HepG2 (cell line): ENCODE data around the gene KHNYN. TPM values are rescaled to one million over a fixed set of nuclear protein-coding genes. Genes with fewer than 3 reads are reported as not detected.

Source experiments
- ARNTL ChIP-seq: sonication (generic); formaldehyde crosslinking; IDR thresholded peaks from 2 replicates; pipeline ENCODE4 v1.4.0; 2020; ENCODE audit warnings: mild to moderate bottlenecking, missing genetic modification reagents
- BHLHE40 ChIP-seq: IDR thresholded peaks from 2 replicates; pipeline ENCODE4 v1.6.1; 2011; ENCODE audit warnings: low read length, improper control_type of control experiment
- CAMTA2 ChIP-seq: sonication (generic); formaldehyde crosslinking; IDR thresholded peaks from 2 replicates; pipeline ENCODE4 v1.4.0; 2020; ENCODE audit warnings: mild to moderate bottlenecking, missing genetic modification reagents, borderline replicate concordance
- ELF3 ChIP-seq: IDR thresholded peaks from 2 replicates; pipeline ENCODE4 v1.6.1; 2016; ENCODE audit warnings: missing genetic modification reagents, missing compliant biosample characterization
- FOXJ3 ChIP-seq: sonication (generic); formaldehyde crosslinking; IDR thresholded peaks from 2 replicates; pipeline ENCODE4 v1.4.0; 2020; ENCODE audit warnings: missing genetic modification reagents, mild to moderate bottlenecking, borderline replicate concordance
- FOXP4 ChIP-seq: sonication (generic); formaldehyde crosslinking; IDR thresholded peaks from 2 replicates; pipeline ENCODE4 v1.4.0; 2020; ENCODE audit warnings: missing genetic modification reagents
- GPBP1L1 ChIP-seq: sonication (generic); formaldehyde crosslinking; IDR thresholded peaks from 2 replicates; pipeline ENCODE4 v1.5.0; 2020; ENCODE audit warnings: mild to moderate bottlenecking, missing genetic modification reagents
- IKZF1 ChIP-seq: fragments of 450-650 bp; IDR thresholded peaks from 2 replicates; pipeline ENCODE4 v1.7.1; 2016
- JUN ChIP-seq: sonication (generic); formaldehyde crosslinking; IDR thresholded peaks from 2 replicates; pipeline ENCODE4 v1.4.0; 2020; ENCODE audit warnings: mild to moderate bottlenecking, missing genetic modification reagents
- JUND ChIP-seq: sonication (generic); formaldehyde crosslinking; IDR thresholded peaks from 2 replicates; pipeline ENCODE4 v1.8.0; 2022; ENCODE audit warnings: mild to moderate bottlenecking, missing genetic modification reagents
- PATZ1 ChIP-seq: sonication (generic); formaldehyde crosslinking; IDR thresholded peaks from 2 replicates; pipeline ENCODE4 v1.4.0; 2020; ENCODE audit warnings: missing genetic modification reagents
- PHF20 ChIP-seq: sonication (generic); formaldehyde crosslinking; IDR thresholded peaks from 2 replicates; pipeline ENCODE4 v1.5.0; 2020; ENCODE audit warnings: mild to moderate bottlenecking, missing genetic modification reagents
- POLR2AphosphoS2 ChIP-seq: IDR thresholded peaks from 2 replicates; pipeline ENCODE4 v1.6.1; 2011; ENCODE audit warnings: low read depth, low read length, improper control_type of control experiment
- RARA ChIP-seq: IDR thresholded peaks from 2 replicates; pipeline ENCODE4 v1.6.1; 2016; ENCODE audit warnings: missing genetic modification reagents, missing compliant biosample characterization
- TCF7L2 ChIP-seq: IDR thresholded peaks from 2 replicates; pipeline ENCODE4 v1.6.1; 2011; ENCODE audit warnings: mild to moderate bottlenecking, low read depth, low read length, moderate library complexity
- ZFP37 ChIP-seq: sonication (generic); formaldehyde crosslinking; IDR thresholded peaks from 2 replicates; pipeline ENCODE4 v1.4.0; 2020; ENCODE audit warnings: missing genetic modification reagents, borderline replicate concordance
- ZMYM2 ChIP-seq: sonication (generic); formaldehyde crosslinking; IDR thresholded peaks from 2 replicates; pipeline ENCODE4 v1.8.0; 2022; ENCODE audit warnings: mild to moderate bottlenecking, missing genetic modification reagents
- ZNF251 ChIP-seq: sonication (generic); formaldehyde crosslinking; IDR thresholded peaks from 2 replicates; pipeline ENCODE4 v1.9.0; 2021; ENCODE audit warnings: mild to moderate bottlenecking, missing genetic modification reagents
- ZNF441 ChIP-seq: sonication (generic); formaldehyde crosslinking; IDR thresholded peaks from 2 replicates; pipeline ENCODE4 v1.7.0; 2021; ENCODE audit warnings: missing genetic modification reagents, borderline replicate concordance
- ZNF557 ChIP-seq: sonication (generic); formaldehyde crosslinking; IDR thresholded peaks from 2 replicates; pipeline ENCODE4 v1.4.0; 2020; ENCODE audit warnings: missing genetic modification reagents
- ZNF746 ChIP-seq: sonication (generic); formaldehyde crosslinking; IDR thresholded peaks from 2 replicates; pipeline ENCODE4 v1.8.0; 2022; ENCODE audit warnings: mild to moderate bottlenecking, missing genetic modification reagents
- ZNF841 ChIP-seq: sonication (generic); formaldehyde crosslinking; IDR thresholded peaks from 2 replicates; pipeline ENCODE4 v1.8.1; 2023; ENCODE audit warnings: missing genetic modification reagents, borderline replicate concordance
- polyA plus RNA-seq, 8 experiments: library from polyadenylated mRNA; depleted of rRNA in 3 of 8; stranded (reverse) in 7 of 8; unstranded in 1 of 8; fragments of >200 nt; fragmentation: Illumina TruSeq in 4 of 8; extraction: Trizol in 4 of 8; gene quantifications; 2 replicates each; pipeline versions ENCODE4 v1.2.1 to v1.2.3, GENCODE V29; 2011 to 2016; ENCODE audit warnings: low read depth in 4 of 8, missing spikeins in 1 of 8, mixed read lengths in 1 of 8; ENCODE audit not compliant: insufficient read depth in 1 of 8
- total RNA-seq, 5 experiments: library from RNA; depleted of rRNA; stranded (reverse); fragments of >200 nt; fragmentation: Illumina TruSeq; extraction: Trizol; gene quantifications; 2 replicates each; pipeline ENCODE4 v1.2.3, GENCODE V29; 2016; ENCODE audit warnings: low read depth in 1 of 5
- TF ChIP-seq, protein P1 (sequence below): sonication (generic); formaldehyde crosslinking; IDR thresholded peaks from 2 replicates; pipeline ENCODE4 v1.5.1; 2020; ENCODE audit warnings: missing genetic modification reagents, mild to moderate bottlenecking, borderline replicate concordance

Gene KHNYN
- total and polyA plus RNA-seq, 2 of the 13 experiments (the other 11 are each of a cell fraction or from before 2014, with no cell fraction given) = 52.8 to 75.7 TPM

DNA sequence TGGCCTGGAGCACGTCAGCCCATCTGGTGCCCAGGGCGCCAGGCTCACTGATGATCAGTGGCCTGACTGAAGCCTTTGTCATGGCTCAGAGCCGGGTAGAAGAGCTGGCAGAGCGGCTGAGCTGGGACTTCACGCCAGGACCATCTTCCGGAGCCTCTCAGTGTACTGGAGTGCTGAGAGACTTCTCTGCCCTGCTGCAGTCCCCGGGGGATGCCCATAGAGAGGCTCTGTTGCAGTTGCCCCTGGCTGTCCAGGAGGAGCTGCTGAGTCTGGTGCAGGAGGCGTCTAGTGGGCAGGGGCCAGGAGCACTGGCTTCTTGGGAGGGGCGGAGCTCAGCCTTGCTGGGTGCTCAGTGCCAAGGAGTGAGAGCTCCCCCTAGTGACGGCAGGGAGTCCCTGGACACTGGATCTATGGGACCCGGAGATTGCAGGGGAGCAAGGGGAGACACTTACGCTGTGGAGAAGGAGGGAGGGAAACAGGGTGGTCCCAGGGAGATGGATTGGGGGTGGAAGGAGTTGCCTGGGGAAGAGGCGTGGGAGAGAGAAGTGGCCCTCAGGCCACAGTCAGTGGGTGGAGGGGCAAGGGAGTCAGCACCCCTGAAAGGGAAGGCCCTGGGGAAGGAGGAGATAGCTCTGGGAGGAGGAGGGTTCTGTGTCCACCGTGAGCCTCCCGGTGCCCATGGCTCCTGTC lies 2.0 kb downstream of the KHNYN start (continued):
- TF ChIP-seq TCF7L2 (no peak), RARA (CRISPR knock-in tag) (peak; percentile 28; the same call in 1 of the 2 replicates), ZFP37 (no peak), CAMTA2 (CRISPR knock-in tag) (no peak), ZNF557 (CRISPR knock-in tag) (no peak), PHF20 (CRISPR knock-in tag) (no peak), PATZ1 (CRISPR knock-in tag) (peak; percentile 95), ZNF746 (CRISPR knock-in tag) (no peak), ELF3 (CRISPR knock-in tag) (peak; percentile 26; the same call in 1 of the 2 replicates), POLR2AphosphoS2 (no peak), BHLHE40 (0 out of 2 replicates have a peak, but pooled peaks have one; percentile 40), ZNF441 (0 out of 2 replicates have a peak, but pooled peaks have one; percentile 34), ZMYM2 (CRISPR knock-in tag) (peak; percentile 57; the same call in 1 of the 2 replicates), JUN (CRISPR knock-in tag) (peak; percentile 52; the same call in 1 of the 2 replicates), FOXP4 (CRISPR knock-in tag) (no peak; the same call in 1 of the 2 replicates), JUND (CRISPR knock-in tag) (no peak), ARNTL (CRISPR knock-in tag) (peak; percentile 28; the same call in 1 of the 2 replicates), FOXJ3 (CRISPR knock-in tag) (no peak), ZNF841 (CRISPR knock-in tag) (no peak), ZNF251 (CRISPR knock-in tag) (peak; percentile 20; the same call in 1 of the 2 replicates), GPBP1L1 (CRISPR knock-in tag) (no peak), IKZF1 (no peak)
- TF ChIP-seq, protein P1, sequence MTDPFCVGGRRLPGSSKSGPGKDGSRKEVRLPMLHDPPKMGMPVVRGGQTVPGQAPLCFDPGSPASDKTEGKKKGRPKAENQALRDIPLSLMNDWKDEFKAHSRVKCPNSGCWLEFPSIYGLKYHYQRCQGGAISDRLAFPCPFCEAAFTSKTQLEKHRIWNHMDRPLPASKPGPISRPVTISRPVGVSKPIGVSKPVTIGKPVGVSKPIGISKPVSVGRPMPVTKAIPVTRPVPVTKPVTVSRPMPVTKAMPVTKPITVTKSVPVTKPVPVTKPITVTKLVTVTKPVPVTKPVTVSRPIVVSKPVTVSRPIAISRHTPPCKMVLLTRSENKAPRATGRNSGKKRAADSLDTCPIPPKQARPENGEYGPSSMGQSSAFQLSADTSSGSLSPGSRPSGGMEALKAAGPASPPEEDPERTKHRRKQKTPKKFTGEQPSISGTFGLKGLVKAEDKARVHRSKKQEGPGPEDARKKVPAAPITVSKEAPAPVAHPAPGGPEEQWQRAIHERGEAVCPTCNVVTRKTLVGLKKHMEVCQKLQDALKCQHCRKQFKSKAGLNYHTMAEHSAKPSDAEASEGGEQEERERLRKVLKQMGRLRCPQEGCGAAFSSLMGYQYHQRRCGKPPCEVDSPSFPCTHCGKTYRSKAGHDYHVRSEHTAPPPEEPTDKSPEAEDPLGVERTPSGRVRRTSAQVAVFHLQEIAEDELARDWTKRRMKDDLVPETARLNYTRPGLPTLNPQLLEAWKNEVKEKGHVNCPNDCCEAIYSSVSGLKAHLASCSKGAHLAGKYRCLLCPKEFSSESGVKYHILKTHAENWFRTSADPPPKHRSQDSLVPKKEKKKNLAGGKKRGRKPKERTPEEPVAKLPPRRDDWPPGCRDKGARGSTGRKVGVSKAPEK (CRISPR knock-in tag) = no peak
